Left lobe of liver (tissue), 2 donors: Measurements from ENCODE around the gene LCE3D. TPM values are rescaled to one million over a fixed set of nuclear protein-coding genes. Genes with fewer than 3 reads are reported as not detected.
A peak's percentile ranks its signal among the peaks of the same experiment; 100 is the strongest.

Source experiments
- ATAC-seq: fragments of 200-7000 bp; cut with Tn5 transposase; one replicate; pipeline ENCODE4 v1.9.1; 2020; ENCODE audit warnings: mild to moderate bottlenecking, moderate library complexity
- DNase-seq: peaks from one replicate; pipeline ENCODE4 v3.0.0-alpha.2; 2020; ENCODE audit warnings: low spot score
- total RNA-seq: library from RNA; stranded (reverse); gene quantifications from one replicate; pipeline ENCODE4 v1.2.1, GENCODE V29; 2021
- donor health status: DM: no; HTN: no; CAD: no; lungs with moderate emphysema.
- donor health status: DM: no; HTN: yes; CAD: no.

LCE3D gene
- total RNA-seq, 1 donor from 2014 or later, result not detected

DNA sequence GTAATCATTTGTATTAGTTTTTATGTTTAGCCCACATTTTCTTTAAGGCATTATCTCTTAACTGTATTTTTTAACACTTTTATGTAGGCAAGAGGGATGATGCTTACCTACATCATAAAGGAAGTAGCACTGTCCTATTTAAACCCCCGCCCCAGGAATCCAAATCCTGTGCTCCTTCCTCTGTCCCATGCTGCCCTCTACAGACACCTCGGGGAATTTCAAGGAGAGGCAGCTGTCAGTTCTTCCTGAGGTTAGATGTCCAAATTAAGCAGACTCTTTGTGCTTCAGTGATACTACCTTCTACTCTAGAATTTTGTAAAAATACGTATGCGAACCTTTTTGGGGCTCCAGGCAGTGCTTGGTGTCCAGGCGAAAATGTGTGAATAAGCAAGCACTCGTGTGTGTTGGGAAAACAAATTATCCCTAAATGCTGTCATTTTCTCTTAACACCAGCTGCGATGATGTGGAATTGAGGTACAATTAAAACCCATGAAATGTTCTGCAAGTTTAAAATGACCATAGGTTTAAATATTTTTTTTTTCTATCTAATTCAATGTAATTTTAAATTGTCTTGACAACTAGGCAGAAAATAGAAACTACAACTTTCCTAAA is 46.9 kb downstream of the LCE3D start:
- DNase-seq (peak; percentile 53), ATAC-seq (peak; percentile 84)

Other genes with a start within 250 kb of the LCE3D start
- not detected for gene FLG2, start 220.5 kb downstream of the LCE3D start, total RNA-seq
- gene CRNN, start 166.3 kb downstream of the LCE3D start, total RNA-seq, result not detected
- gene LCE5A, start 69.7 kb downstream of the LCE3D start, total RNA-seq, result not detected
- gene CRCT1, start 66.0 kb downstream of the LCE3D start, total RNA-seq, result not detected
- gene LCE3E, start 13.7 kb downstream of the LCE3D start, total RNA-seq, result not detected
- not detected for gene LCE3C, start 19.7 kb upstream of the LCE3D start, total RNA-seq
- not detected for gene LCE3B, start 33.3 kb upstream of the LCE3D start, total RNA-seq
- not detected for gene LCE3A, start 42.6 kb upstream of the LCE3D start, total RNA-seq
- not detected for gene LCE2D, start 82.9 kb upstream of the LCE3D start, total RNA-seq
- gene LCE2C, start 94.8 kb upstream of the LCE3D start, total RNA-seq, result not detected
- not detected for gene LCE2B, start 105.6 kb upstream of the LCE3D start, total RNA-seq
- not detected for gene LCE2A, start 117.8 kb upstream of the LCE3D start, total RNA-seq
- gene LCE4A, start 127.6 kb upstream of the LCE3D start, total RNA-seq, result not detected
- not detected for gene KPRP, start 177.5 kb upstream of the LCE3D start, total RNA-seq
- not detected for gene LCE1F, start 194.6 kb upstream of the LCE3D start, total RNA-seq
- gene LCE1E, start 205.7 kb upstream of the LCE3D start, total RNA-seq, result not detected
- not detected for gene LCE1D, start 216.2 kb upstream of the LCE3D start, total RNA-seq
- gene LCE1C, start 226.1 kb upstream of the LCE3D start, total RNA-seq, result not detected
- gene LCE1B, start 231.5 kb upstream of the LCE3D start, total RNA-seq, result not detected
- not detected for gene LCE1A, start 247.0 kb upstream of the LCE3D start, total RNA-seq